Kidney glomerular epithelial cell (primary cell): Measurements from ENCODE around the gene CD79B.
"Not testable (repeated sequence)": the region's sequence is repeated elsewhere in the genome, so short reads cannot be mapped to it uniquely, and the experiment has no call there.

Experiments
- DNase-seq: peaks from one replicate; lab custom pipeline; 2025; lab: John Stamatoyannopoulos, UW

CD79B gene

DNA sequence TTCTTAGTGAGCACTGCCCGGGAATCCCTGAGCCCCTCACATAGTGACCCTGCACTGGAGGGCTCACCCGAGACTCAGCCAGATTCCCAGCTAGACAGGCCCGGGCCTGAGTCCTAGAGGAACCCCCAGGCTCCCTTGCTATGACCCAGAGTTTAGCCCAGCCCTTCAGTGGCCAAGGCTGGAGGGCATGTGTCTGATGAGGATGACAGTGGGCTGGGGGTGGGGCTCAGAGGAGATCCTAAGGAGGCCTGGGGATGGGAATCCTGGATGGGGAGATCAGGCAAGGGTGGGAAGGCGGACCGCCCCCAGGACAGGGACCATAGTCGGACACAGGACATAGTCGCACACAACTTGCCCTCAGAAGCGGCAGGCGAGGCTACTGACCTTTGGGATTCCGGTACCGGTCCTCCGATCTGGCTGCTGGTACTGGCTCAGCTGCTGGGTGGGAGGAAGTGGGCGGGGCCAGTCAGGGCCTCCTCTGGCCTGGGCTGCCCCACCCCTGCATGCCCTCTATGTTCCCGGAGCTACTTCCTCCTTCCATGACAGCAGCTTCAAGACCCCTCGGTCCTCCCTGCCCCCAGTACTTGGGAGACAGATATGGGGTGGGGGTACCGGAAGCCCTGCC lies 1.1 kb downstream of the CD79B start:
- no peak for DNase-seq

- no peak for DNase-seq
Observed at GRCh38 chr17:63929860-63930766, 2.0 kb downstream of the CD79B start.

DNA sequence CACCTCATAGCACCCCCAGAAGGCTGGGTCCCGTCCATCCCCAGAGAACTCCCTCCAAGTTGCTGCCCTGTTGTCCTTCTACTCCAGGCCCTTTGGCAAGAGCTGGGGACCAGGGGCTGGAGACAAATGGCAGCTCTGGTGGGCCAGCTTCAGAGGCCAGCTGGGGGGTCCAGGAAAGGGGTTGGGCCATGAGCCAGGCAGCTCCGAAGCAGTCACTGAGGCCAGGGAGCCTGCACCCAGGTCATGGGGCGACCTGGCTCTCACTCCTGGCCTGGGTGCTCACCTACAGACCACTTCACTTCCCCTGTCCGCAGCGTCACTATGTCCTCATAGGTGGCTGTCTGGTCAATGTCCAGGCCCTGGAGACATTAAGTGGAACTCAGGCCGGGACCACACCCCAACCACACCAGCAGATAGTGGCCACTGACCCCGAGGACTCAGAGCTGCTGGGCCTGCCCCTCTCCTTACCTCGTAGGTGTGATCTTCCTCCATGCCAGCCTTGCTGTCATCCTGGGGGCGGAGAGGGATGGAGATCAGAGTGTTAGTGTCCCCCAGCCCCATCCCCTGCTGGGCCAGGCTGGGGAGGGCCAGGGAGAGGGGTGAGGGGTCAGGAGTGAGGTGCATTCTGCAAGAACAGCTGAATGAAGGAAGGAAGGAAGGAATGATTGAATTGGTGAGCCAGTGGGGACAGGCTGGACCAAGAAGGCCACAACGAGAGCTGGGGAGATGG lies 3.0 kb downstream of the CD79B start:
- no peak for DNase-seq

- DNase-seq, result no peak
Observed at GRCh38 chr17:63928172-63928666, 3.9 kb downstream of the CD79B start.

DNA sequence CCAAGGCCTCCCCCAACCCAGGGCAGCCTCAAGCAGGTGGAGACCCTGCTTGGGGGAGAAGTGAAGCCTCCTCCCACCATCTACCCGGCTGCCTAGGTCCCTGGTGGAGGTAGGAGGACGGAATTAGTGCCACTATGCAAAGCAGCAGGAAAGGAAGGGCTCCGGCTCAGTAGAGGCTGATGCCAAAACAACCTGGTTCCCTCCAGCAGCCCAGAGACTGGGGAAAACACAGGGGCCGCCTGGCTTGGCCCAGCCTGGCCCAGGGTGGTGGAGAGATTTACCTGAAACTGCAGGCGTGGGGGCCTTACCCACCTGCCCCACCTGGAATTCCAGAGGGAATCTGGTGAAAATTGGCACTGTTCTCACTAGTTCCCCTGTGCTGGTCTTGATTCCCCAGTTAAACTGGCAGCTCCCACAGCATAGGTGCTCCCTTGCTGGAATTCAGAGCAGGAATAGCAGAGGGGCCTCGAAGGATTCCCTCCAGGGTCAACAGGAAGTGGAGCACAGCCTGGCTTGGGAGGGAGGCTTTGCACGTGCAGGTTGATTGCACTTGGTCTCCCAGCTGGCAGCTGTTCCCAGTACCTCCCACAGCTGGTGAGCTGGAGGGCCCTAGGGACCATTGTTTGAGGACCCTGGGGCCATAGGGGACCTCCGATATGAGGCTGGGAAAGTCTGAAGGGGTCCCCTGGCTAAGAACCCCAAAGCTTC lies 4.5 kb downstream of the CD79B start:
- no peak for DNase-seq

GRCh38 chr17:63926164-63926563 lies 6.0 kb downstream of the CD79B start:
- no peak for DNase-seq

DNA sequence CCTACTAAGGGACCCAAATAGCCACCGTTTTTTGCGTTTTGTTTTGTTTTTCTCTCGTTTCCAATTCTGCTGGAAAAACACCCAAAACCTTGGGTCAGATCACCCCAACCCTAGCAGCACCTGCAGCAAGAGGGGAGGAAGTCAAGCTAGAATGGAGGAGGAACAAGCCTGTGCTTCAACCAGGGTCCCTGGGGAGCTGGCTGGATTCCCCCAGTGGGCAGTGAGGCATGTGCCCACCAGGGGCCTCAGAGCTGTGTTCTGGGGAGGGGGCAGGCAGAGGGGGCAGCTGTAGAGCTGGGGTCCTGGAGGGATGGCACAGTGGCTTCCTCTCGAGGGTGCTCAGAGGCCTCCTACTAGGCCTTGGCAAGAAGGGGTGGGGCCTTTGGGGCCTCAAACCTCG lies 6.5 kb downstream of the CD79B start:
- no peak for DNase-seq

GRCh38 chr17:63922402-63922801 lies 9.7 kb downstream of the CD79B start:
- not testable (repeated sequence) for DNase-seq

DNA sequence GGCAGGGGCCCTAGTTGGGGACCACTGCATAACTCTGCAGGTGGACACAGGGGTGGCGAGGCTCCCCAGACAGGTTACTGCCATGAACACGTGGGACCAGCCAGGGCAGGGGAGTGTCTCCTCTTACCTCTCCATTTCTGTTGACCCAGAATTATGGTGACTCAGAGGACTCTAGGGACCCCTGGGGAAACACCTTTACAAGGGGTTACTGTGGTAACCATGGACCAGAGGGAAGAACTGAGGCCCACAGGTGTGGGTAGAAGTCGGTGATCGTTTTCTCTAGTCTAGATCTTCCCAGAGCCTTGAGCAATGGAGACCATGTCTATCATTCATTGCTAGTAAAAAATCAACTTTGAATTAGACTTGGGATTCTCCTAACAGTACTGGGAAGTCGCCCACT lies 11.4 kb downstream of the CD79B start:
- DNase-seq, result not testable (repeated sequence)

GRCh38 chr17:63920050-63920449 lies 12.1 kb downstream of the CD79B start:
- not testable (repeated sequence) for DNase-seq

DNA sequence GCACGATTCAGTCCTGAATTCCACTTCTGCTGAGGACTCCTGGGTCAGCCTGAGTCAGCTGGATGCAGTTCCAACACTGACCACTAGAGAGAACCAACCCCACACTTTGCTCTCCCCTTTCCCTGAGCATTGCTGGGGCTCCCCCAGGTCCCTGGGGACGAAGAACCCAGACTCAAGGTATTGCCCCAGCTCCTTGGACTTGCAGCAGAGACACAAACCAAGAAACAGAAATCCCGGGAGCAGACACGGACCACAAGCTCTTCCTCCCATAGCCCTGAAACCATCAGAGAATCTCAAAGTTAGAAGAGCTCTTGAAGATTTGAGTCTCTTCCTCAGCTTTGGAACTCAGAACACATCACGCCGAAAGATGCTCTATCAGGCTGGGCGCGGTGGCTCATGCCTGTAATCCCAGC lies 12.8 kb downstream of the CD79B start:
- peak; percentile 39 for DNase-seq

DNA sequence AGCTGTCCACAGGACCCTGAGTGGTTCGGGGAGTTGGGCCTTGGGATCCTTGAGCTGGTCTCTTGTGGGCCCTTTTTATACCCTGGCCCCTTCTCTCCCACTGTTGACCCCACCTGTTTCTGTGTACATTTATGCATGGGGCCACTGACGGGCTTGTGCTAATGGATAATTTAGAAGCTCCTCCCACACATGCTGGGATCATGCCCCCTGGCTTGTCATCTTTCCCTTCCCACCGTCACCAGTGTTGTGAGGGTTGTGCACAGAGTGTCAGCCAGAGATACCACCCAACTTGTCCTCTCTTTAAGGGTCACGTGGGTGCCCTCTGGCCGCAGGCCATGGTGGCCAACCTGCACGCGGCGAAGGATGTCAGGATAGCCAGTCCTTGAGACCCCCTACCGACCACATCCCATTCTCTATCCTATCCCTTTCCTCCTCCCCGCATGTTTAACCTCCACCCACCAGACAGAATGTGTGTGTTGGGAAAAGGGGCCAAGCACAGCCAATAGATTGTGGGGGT lies 13.3 kb downstream of the CD79B start, which contains the start of gene GH1:
Gene GH1 (minus strand): TSS at position 51 of the 517 bp plus-strand sequence. CDS start 63 bp downstream, outside the sequence.
- DNase-seq, result not testable (repeated sequence)

GRCh38 chr17:63918305-63918704 lies 13.8 kb downstream of the CD79B start:
- DNase-seq, result no peak

DNA sequence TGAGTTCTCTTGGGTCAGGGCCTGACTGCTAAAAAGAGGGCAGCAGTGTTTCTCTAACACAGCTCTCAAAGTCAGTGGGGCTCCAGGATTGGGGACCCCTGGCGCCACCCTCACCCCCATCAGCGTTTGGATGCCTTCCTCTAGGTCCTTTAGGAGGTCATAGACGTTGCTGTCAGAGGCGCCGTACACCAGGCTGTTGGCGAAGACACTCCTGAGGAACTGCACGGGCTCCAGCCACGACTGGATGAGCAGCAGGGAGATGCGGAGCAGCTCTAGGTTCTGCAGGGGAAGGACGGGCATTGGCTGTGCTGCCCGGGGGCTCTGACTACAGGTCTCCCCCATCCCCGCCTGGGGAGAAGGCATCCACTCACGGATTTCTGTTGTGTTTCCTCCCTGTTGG lies 14.5 kb downstream of the CD79B start:
- no peak for DNase-seq

- not testable (repeated sequence) for DNase-seq
Observed at GRCh38 chr17:63917206-63917605, 14.9 kb downstream of the CD79B start.

- DNase-seq, result no peak
Observed at GRCh38 chr17:63916566-63917185, 15.5 kb downstream of the CD79B start.

DNA sequence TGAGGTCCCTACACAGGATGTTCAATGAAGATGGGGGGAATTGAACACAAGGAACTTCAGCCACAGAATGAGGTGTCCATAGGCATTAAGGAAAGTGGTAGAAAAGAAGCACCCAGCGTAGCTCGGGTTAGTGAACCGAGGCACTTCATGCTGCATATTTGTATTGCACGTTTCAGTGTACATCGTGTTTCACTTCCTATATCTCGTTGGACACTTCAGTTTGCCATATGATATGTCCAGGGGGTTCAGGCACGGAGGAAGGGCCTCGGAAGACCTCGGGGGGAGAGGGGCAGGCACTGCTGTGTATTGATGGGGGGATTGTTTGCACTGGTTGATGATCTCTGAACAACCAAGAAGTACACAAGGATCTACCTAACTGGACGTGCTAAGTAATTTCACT lies 16.4 kb downstream of the CD79B start:
- not testable (repeated sequence) for DNase-seq

DNA sequence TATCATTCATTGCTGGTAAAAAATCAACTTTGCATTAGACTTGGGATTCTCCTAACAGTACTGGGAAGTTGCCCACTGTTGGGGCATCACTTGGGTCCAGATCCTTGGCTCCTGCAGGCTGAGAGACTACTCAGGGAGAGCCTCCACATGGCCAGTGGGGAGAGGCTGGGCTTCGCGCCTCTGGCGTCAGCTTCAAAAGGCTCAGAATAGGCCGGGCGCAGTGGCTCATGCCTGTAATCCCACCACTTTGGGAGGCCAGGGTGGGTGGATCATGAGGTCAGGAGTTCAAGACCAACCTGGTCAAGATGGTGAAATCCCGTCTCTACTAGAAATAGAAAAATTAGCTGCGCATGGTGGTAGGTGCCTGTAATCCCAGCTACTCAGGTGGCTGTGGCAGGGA lies 17.7 kb downstream of the CD79B start:
- no peak for DNase-seq

DNA sequence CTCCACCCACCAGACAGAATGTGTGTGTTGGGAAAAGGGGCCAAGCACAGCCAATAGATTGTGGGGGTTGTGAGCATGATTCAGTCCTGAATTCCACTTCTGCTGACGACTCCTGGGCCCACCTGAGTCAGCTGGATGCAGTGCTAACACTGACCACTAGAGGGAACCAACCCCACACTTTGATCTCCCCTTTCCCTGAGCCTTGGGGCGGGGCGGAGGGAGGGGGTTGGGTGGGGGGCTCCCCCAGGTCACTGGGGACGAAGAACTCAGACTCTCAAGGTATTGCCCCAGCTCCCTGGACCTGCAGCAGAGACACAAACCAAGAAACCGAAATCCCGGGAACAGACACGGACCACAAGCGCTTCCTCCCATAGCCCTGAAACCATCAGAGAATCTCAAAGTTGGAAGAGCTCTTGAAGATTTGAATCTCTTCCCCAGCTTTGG lies 20.5 kb downstream of the CD79B start:
- peak; percentile 22 for DNase-seq

DNA sequence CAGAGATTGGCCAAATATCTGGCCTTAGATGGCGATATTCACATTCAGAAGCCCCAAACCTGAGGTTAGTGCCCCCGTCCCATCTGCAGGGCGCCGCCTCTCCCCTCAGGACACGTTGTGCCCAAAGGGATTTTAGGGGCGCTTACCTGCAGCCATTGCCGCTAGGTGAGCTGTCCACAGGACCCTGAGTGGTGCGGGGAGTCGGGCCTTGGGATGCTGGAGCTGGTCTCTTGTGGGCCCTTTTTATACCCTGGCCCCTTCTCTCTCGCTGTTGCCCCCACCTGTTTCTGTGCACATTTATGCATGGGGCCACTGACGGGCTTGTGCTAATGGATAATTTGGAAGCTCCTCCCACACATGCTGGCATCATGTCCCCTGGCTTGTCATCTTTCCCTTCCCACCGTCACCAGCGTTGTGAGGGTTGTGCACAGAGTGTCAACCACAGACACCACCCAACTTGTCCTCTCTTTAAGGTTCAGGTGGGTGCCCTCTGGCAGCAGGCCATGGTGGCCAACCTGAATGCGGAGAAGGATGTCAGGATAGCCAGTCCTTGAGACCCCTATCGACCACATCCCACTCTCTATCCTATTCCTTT lies 21.0 kb downstream of the CD79B start, which contains the start of gene CSHL1:
Gene CSHL1 (minus strand): TSS at position 218 of the 595 bp plus-strand sequence. CDS start 62 bp downstream, at position 156.
- DNase-seq, result no peak
